ENCODE results near the gene GSTT2.

GSTT2 gene

DNA sequence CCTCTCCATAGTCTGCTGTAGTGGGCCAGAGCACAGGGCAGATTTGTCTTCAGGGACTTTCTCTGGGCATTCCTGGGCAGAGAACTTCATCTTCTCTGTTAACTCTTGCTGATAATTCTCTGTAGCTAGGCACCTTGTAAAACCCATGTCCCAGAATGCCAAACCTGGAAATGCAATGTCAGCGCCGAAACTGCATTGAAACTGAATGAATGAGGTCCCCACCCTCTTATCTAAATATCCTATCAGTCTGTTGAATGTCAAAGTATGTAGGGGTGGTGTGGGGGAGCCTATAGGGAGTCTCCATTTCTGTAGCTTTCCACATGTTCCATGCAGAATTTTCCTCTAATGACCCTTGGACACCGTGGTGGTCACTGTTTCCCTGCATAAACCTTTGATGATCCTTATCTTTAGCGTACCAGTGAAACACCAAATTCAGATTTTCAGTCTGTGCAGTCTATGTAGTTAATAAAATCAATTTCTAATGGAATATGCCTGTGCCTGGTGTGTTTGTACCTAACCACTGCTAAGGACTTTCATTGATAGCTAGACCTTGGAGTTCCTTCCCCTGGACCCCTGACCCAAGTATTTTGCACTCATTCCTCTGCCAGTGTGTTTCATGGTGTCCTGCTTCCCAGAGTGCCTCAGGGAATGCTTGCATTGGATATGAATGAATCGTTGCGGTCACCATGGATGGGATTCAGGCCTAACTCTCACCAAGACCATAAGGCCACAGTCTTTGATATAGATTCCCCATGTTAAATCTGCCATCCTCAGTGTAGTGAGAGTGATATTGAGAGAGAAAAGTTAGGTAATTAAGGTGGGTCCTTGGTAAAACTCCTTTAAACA, 28.7 kb downstream of the GSTT2 start:
- DNase-seq (ENCODE audit: low read depth, low spot score), result no peak

GRCh38 chr22:24009227-24010017, 29.5 kb downstream of the GSTT2 start:
- DNase-seq (ENCODE audit: low read depth, low spot score), result no peak

GRCh38 chr22:24010018-24010391, 30.1 kb downstream of the GSTT2 start:
- no peak for DNase-seq (ENCODE audit: low read depth, low spot score)

GRCh38 chr22:24011735-24012068, 31.8 kb downstream of the GSTT2 start:
- DNase-seq (ENCODE audit: low read depth, low spot score), result no peak

DNA sequence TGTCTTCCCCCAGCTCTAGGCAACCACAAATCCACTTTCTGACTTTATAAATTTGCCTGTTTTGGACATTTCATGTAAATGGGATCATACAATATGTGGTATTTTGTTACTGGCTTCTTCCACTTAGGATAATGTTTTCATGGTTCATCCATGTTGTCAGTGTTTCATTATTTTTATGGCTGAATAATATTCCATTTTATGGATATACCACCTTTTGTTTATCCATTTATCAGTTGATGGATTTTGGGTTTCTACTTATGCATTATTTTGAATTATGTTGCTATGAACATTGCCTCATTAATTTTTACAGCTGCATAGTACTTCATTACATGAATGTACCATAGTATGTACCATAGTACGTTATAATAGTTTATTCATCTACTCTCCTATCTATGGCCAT, 36.2 kb downstream of the GSTT2 start:
- DNase-seq (ENCODE audit: low read depth, low spot score), result no peak

GRCh38 chr22:24021304-24021703, 41.4 kb downstream of the GSTT2 start:
- DNase-seq (ENCODE audit: low read depth, low spot score), result no peak

- DNase-seq (ENCODE audit: low read depth, low spot score), result no peak
These were observed 43.4 kb downstream of the GSTT2 start for GRCh38 chr22:24023204-24023789.

GRCh38 chr22:24024354-24024753, 44.4 kb downstream of the GSTT2 start:
- no peak for DNase-seq (ENCODE audit: low read depth, low spot score)

DNA sequence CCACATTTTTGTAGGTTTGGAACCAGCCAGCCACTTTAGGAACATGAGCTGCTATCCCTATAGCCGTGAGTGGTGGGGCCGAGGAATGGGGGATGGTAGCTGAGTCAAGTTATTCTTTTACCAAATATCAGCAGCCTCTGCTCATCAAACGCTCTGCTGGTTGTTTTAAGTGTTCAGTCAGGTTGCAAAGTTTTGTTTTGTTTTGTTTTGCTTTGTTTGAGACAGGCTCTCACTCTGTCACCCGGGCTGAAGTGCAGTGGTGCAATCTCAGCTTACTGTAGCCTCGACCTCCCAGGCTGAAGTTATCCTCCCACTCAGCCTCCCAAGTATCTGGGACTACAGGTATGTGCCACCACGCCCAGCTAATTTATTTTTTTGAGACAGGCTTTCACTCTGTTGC, 45.5 kb downstream of the GSTT2 start:
- no peak for DNase-seq (ENCODE audit: low read depth, low spot score)

- DNase-seq (ENCODE audit: low read depth, low spot score), result no peak
These were observed 46.1 kb downstream of the GSTT2 start for GRCh38 chr22:24026056-24026455.

DNA sequence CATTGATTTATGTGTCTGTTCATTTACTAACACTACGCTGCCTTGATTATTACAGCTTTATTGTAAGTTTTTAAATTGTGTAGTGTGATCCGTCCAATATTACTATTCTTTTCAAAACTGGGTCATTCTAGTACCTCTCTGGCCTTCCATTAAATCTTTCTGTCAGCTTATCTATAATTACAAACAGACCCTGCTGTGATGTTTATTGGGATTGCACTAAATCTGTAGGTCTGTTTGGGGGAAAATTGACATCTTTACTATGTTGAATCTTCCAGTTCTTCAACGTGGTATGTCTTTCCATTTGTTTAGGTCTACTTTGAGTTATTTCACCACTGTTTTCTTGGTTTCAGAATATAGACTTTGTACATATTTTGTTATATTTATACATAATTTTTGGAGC, 46.8 kb downstream of the GSTT2 start:
- DNase-seq (ENCODE audit: low read depth, low spot score), result no peak

GRCh38 chr22:24027389-24027975, 47.5 kb downstream of the GSTT2 start:
- no peak for DNase-seq (ENCODE audit: low read depth, low spot score)

- no peak for DNase-seq (ENCODE audit: low read depth, low spot score)
These were observed 48.1 kb downstream of the GSTT2 start for GRCh38 chr22:24027991-24028390.

DNA sequence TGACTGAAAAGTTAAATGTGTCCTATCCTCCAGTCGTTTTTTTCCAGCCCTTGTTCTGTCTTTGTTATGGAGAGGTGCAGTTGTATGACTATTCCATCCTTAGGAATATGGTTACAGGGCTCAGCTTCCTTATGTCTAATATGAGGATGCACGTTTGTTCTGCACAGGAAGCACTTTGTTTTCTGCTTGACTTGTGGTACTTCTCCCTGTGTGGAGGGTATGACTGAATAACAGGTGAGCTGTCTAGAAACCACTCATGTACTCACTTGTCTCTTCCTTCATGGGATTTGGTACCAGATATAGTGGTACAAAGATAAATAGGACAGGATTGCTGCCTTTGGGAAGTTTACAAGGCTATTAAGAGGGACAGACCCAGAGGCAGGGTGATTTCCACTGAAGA, 48.6 kb downstream of the GSTT2 start:
- no peak for DNase-seq (ENCODE audit: low read depth, low spot score)

GRCh38 chr22:24029304-24029703, 49.4 kb downstream of the GSTT2 start:
- no peak for DNase-seq (ENCODE audit: low read depth, low spot score)

GRCh38 chr22:24030186-24030702, 50.3 kb downstream of the GSTT2 start:
- no peak for DNase-seq (ENCODE audit: low read depth, low spot score)
